A549 (cell line): Measurements from ENCODE around the gene NFIA.

ENCODE experiments used
- CTCF ChIP-seq: fragments of >200 bp; sonication (Bioruptor Twin); formaldehyde crosslinking; IDR thresholded peaks from 3 replicates; pipeline ENCODE4 v1.5.1; 2016
- NFE2L2 ChIP-seq: fragments of 150-350 bp; conservative IDR thresholded peaks from 2 replicates; pipeline ENCODE4 v1.6.1; 2014; ENCODE audit warnings: low read length

- TF ChIP-seq CTCF (no peak), NFE2L2 (no peak)
These were observed 186.3 kb downstream of the NFIA start for GRCh38 chr1:61268546-61269240.
